ENCODE data around the gene SLC9A9. TPM values are rescaled to one million over a fixed set of nuclear protein-coding genes. Genes with fewer than 3 reads are reported as not detected.

SLC9A9 gene
- total and polyA plus RNA-seq, 2 experiments from 2014 or later = 2.2 to 6.8 TPM

DNA sequence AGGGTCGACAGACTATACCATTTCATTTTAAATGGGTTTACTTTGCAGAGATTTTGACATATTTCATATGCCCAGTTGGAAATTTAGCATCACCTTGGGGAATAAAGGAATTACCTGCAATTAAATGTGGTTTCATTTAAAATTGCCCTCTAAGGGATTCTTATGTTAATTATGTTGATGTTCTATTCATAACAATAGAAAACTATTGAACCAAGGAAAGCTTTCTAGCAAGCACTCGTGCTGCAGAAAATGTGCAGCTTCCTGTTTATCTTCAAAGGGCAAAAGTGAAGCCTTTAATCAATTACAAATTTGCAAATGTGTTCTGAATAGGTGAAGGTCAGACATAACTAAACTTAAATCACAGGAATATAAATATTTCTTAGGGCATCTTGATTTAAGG is 376.6 kb downstream of the SLC9A9 start:
- H3K9me3 ChIP-seq (ENCODE audit: low read depth) = no peaks in the 10 kb centered on the region
- no peak overlapping the region for H3K27ac ChIP-seq
- H3K36me3 ChIP-seq (replicated peaks; ENCODE audit: insufficient read depth, low read depth) = no peaks in the 10 kb centered on the region
- no peaks in the 10 kb centered on the region for H4K20me1 ChIP-seq (ENCODE audit: insufficient read depth, poor library complexity, severe bottlenecking)
- H3K4me2 ChIP-seq = no peak overlapping the region
- no peaks in the 10 kb centered on the region for H3K9me2 ChIP-seq (replicated peaks; ENCODE audit: insufficient read depth)
- TF ChIP-seq, protein P1, sequence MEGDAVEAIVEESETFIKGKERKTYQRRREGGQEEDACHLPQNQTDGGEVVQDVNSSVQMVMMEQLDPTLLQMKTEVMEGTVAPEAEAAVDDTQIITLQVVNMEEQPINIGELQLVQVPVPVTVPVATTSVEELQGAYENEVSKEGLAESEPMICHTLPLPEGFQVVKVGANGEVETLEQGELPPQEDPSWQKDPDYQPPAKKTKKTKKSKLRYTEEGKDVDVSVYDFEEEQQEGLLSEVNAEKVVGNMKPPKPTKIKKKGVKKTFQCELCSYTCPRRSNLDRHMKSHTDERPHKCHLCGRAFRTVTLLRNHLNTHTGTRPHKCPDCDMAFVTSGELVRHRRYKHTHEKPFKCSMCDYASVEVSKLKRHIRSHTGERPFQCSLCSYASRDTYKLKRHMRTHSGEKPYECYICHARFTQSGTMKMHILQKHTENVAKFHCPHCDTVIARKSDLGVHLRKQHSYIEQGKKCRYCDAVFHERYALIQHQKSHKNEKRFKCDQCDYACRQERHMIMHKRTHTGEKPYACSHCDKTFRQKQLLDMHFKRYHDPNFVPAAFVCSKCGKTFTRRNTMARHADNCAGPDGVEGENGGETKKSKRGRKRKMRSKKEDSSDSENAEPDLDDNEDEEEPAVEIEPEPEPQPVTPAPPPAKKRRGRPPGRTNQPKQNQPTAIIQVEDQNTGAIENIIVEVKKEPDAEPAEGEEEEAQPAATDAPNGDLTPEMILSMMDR (IDR thresholded peaks at IDR 0.05; ENCODE audit: poor library complexity) = no peak
- no peaks in the 10 kb centered on the region for H3K27me3 ChIP-seq
- DNase-seq (ENCODE audit: low spot score) = no peak
- H3K79me2 ChIP-seq = no peaks in the 10 kb centered on the region
- H3K4me3 ChIP-seq = no peak overlapping the region
- no peaks in the 10 kb centered on the region for H3K4me1 ChIP-seq (ENCODE audit: insufficient read depth)
- 47% methylated on average over 2 of the region's 2 CpGs for WGBS (ENCODE audit: low lambda C conversion rate, missing lambda C conversion rate)
- H2AFZ ChIP-seq = no peak overlapping the region

GRCh38 chr3:143469159-143469558 is 379.1 kb downstream of the SLC9A9 start:
- no peaks in the 10 kb centered on the region for H3K4me1 ChIP-seq (ENCODE audit: insufficient read depth)
- no peaks in the 10 kb centered on the region for H3K36me3 ChIP-seq (replicated peaks; ENCODE audit: insufficient read depth, low read depth)
- TF ChIP-seq, protein P1 (IDR thresholded peaks at IDR 0.05; ENCODE audit: poor library complexity) = no peak
- TF ChIP-seq EZH2 (IDR thresholded peaks at IDR 0.05; ENCODE audit: borderline replicate concordance) (no peak), EZH2phosphoT487 (IDR thresholded peaks at IDR 0.05; ENCODE audit: low read depth, severe bottlenecking, unreplicated experiment) (no peak)
- DNase-seq (ENCODE audit: low spot score) = no peak
- no peaks in the 10 kb centered on the region for H3K9me2 ChIP-seq (replicated peaks; ENCODE audit: insufficient read depth)
- no peaks in the 10 kb centered on the region for H3K79me2 ChIP-seq
- 73% methylated on average over 5 of the region's 5 CpGs for WGBS (ENCODE audit: low lambda C conversion rate, missing lambda C conversion rate)
- no peak overlapping the region for H3K4me3 ChIP-seq
- no peaks in the 10 kb centered on the region for H3K9me3 ChIP-seq (ENCODE audit: low read depth)
- H3K27me3 ChIP-seq = no peaks in the 10 kb centered on the region
- H3K4me2 ChIP-seq = no peak overlapping the region
- no peak overlapping the region for H3K27ac ChIP-seq
- no peak overlapping the region for H2AFZ ChIP-seq
- no peaks in the 10 kb centered on the region for H4K20me1 ChIP-seq (ENCODE audit: insufficient read depth, poor library complexity, severe bottlenecking)

DNA sequence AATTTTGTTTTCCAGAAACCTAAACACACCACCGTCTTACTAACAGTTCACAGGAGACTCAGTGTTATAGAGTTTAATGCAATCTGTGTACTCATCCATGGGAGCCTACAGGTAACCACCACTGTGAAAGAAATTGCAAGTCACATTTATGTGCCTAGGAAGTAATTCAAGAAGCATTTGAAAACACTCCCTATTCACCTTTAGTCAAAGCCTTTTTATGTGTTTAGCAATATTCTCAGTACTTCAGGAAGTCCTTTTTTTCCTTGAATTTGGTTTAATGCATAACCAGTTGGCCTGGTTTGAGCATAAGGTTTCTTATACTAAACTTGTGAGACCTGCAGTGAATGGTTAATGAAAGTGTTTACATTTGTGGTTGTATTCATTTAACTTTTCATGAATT is 382.6 kb downstream of the SLC9A9 start:
- TF ChIP-seq, protein P1 (IDR thresholded peaks at IDR 0.05; ENCODE audit: poor library complexity) = no peak
- TF ChIP-seq EZH2phosphoT487 (IDR thresholded peaks at IDR 0.05; ENCODE audit: low read depth, severe bottlenecking, unreplicated experiment) (no peak), EZH2 (IDR thresholded peaks at IDR 0.05; ENCODE audit: borderline replicate concordance) (no peak)
- Histone ChIP-seq H3K36me3 (replicated peaks; ENCODE audit: insufficient read depth, low read depth) (no peaks in the 10 kb centered on the region), H3K27ac (no peak overlapping the region), H3K27me3 (no peaks in the 10 kb centered on the region), H3K9me2 (replicated peaks; ENCODE audit: insufficient read depth) (no peaks in the 10 kb centered on the region), H3K9me3 (ENCODE audit: low read depth) (no peaks in the 10 kb centered on the region), H3K4me1 (ENCODE audit: insufficient read depth) (no peaks in the 10 kb centered on the region), H2AFZ (no peak overlapping the region), H3K4me2 (no peak overlapping the region), H3K79me2 (no peaks in the 10 kb centered on the region), H4K20me1 (ENCODE audit: insufficient read depth, poor library complexity, severe bottlenecking) (no peaks in the 10 kb centered on the region), H3K4me3 (no peak overlapping the region)
- DNase-seq (ENCODE audit: low spot score) = no peak
- WGBS (ENCODE audit: low lambda C conversion rate, missing lambda C conversion rate) = 88% methylated on average over 1 of the region's 1 CpG

DNA sequence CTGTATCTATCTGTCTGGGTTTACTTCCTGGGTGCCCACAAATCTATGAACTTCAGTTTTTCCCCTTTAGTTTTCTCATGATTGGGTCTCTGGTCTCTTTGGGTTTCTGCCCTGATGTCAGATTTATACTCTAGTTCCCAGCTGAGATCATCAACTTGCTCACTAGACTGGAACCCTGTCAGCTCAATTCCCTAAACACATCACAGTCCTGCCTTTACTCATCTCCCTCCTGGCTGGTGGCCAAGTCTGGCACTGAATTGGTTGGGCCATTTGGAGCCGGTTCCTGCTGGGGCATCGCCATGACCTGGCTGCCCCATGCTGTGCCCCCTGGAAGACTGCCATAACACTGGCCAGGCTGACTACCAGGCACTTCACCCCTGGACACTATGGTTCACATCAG is 383.4 kb downstream of the SLC9A9 start:
- Histone ChIP-seq H3K27ac (no peak overlapping the region), H3K79me2 (no peaks in the 10 kb centered on the region), H3K9me2 (replicated peaks; ENCODE audit: insufficient read depth) (no peaks in the 10 kb centered on the region), H3K4me3 (no peak overlapping the region), H3K36me3 (replicated peaks; ENCODE audit: insufficient read depth, low read depth) (no peaks in the 10 kb centered on the region), H3K27me3 (no peaks in the 10 kb centered on the region), H4K20me1 (ENCODE audit: insufficient read depth, poor library complexity, severe bottlenecking) (no peaks in the 10 kb centered on the region), H3K4me2 (no peak overlapping the region), H3K9me3 (ENCODE audit: low read depth) (no peaks in the 10 kb centered on the region), H2AFZ (no peak overlapping the region), H3K4me1 (ENCODE audit: insufficient read depth) (no peaks in the 10 kb centered on the region)
- TF ChIP-seq EZH2 (IDR thresholded peaks at IDR 0.05; ENCODE audit: borderline replicate concordance) (no peak), EZH2phosphoT487 (IDR thresholded peaks at IDR 0.05; ENCODE audit: low read depth, severe bottlenecking, unreplicated experiment) (no peak)
- TF ChIP-seq, protein P1 (IDR thresholded peaks at IDR 0.05; ENCODE audit: poor library complexity) = no peak
- no peak for DNase-seq (ENCODE audit: low spot score)
- WGBS (ENCODE audit: low lambda C conversion rate, missing lambda C conversion rate) = 83% methylated on average over 2 of the region's 2 CpGs
